OCI-LY3 (cell line): Measurements from ENCODE around the gene ATG9B.

ENCODE experiments used
- H2AFZ ChIP-seq: fragments of 200-600, 300-600 bp; shearing (Covaris generic); 2 replicates; pipeline ENCODE4 v1.6.0; 2014; ENCODE audit warnings: antibody characterized with exemption, low read depth, low read length
- H3K27ac ChIP-seq: fragments of 200-600, 300-600 bp; sonication (generic); 2 replicates; pipeline ENCODE4 v1.5.1; 2014; ENCODE audit warnings: mild to moderate bottlenecking, low read length, moderate library complexity, mixed read lengths
- H3K27me3 ChIP-seq: fragments of 200-600, 300-600 bp; sonication (generic); 2 replicates; pipeline ENCODE4 v1.6.1; 2014; ENCODE audit warnings: low read depth, low read length, mixed read lengths
- H3K36me3 ChIP-seq: fragments of 200-600, 300-600 bp; sonication (generic); replicated peaks from 2 replicates; pipeline ENCODE3; 2014; ENCODE audit warnings: low read depth, low read length, mixed read lengths
- H3K4me1 ChIP-seq: fragments of 300-600, 200-600 bp; sonication (generic); 2 replicates; pipeline ENCODE4 v1.6.1; 2014; ENCODE audit warnings: low read length, mixed read lengths
- H3K4me2 ChIP-seq: fragments of 200-600, 300-600 bp; sonication (generic); 2 replicates; pipeline ENCODE4 v1.6.1; 2014; ENCODE audit warnings: low read length, mixed read lengths
- H3K4me3 ChIP-seq: fragments of 300-600, 200-600 bp; sonication (generic); 2 replicates; pipeline ENCODE4 v1.5.1; 2014; ENCODE audit warnings: antibody characterized with exemption, mild to moderate bottlenecking, low read length, moderate library complexity
- H3K79me2 ChIP-seq: fragments of 300-600, 200-600 bp; shearing (Covaris generic); 2 replicates; pipeline ENCODE4 v1.6.1; 2014; ENCODE audit warnings: mild to moderate bottlenecking, low read length, mixed read lengths
- H3K9ac ChIP-seq: fragments of 300-600, 200-600 bp; shearing (Covaris generic); 2 replicates; pipeline ENCODE4 v1.6.0; 2014; ENCODE audit warnings: mild to moderate bottlenecking, low read length, moderate library complexity
- H3K9me3 ChIP-seq: fragments of 200-600, 300-600 bp; shearing (Covaris generic); 2 replicates; pipeline ENCODE4 v1.6.1; 2014; ENCODE audit warnings: low read length, mixed read lengths; ENCODE audit not compliant: insufficient read depth
- H4K20me1 ChIP-seq: fragments of 200-600, 300-600 bp; sonication (generic); 2 replicates; pipeline ENCODE4 v1.6.1; 2016; ENCODE audit warnings: low read length, mixed read lengths; ENCODE audit not compliant: insufficient read depth
- EZH2phosphoT487 ChIP-seq: fragments of 200-600 bp; shearing (Covaris generic); IDR thresholded peaks from 2 replicates; pipeline ENCODE4 v1.6.1; 2018; ENCODE audit warnings: antibody characterized with exemption, mixed run types, low read depth
- TF ChIP-seq, protein P1 (sequence below): fragments of 200-600, 300-600 bp; sonication (generic); IDR thresholded peaks from 2 replicates; pipeline ENCODE4 v1.5.1; 2014; ENCODE audit warnings: antibody characterized with exemption, low read length, low read depth

The ATG9B gene

DNA sequence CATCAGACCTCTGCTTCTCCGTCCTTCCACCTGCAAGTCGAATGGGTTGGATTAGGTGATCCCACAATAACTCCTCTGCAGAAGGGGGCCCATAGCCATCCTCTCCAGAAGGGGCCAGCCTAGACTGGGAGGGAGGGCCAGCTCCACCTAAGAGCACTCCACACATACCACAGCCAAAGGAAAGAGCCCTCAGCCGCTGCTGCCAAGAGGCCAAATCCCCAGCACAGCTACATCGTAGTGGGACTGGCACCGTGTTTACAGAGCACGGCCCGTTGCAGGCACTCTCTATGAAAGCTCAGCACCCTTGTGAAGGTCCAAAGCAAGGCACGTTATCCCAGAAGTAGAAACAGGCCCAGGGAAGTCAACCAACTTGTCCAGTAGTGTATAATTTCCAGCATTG lies 51.6 kb downstream of the ATG9B start:
- Histone ChIP-seq H3K79me2 (peaks cover 4% of the 10 kb centered on the region; the same call in 1 of the 2 replicates), H3K9ac (no peak overlapping the region), H3K27me3 (no peaks in the 10 kb centered on the region), H3K27ac (no peak overlapping the region), H3K4me3 (no peak overlapping the region), H3K4me1 (peaks cover 22% of the 10 kb centered on the region), H3K9me3 (no peaks in the 10 kb centered on the region), H3K36me3 (no peaks in the 10 kb centered on the region), H2AFZ (no peak overlapping the region), H3K4me2 (no peak overlapping the region), H4K20me1 (no peaks in the 10 kb centered on the region; the same call in 1 of the 2 replicates)
- TF ChIP-seq, protein P1, sequence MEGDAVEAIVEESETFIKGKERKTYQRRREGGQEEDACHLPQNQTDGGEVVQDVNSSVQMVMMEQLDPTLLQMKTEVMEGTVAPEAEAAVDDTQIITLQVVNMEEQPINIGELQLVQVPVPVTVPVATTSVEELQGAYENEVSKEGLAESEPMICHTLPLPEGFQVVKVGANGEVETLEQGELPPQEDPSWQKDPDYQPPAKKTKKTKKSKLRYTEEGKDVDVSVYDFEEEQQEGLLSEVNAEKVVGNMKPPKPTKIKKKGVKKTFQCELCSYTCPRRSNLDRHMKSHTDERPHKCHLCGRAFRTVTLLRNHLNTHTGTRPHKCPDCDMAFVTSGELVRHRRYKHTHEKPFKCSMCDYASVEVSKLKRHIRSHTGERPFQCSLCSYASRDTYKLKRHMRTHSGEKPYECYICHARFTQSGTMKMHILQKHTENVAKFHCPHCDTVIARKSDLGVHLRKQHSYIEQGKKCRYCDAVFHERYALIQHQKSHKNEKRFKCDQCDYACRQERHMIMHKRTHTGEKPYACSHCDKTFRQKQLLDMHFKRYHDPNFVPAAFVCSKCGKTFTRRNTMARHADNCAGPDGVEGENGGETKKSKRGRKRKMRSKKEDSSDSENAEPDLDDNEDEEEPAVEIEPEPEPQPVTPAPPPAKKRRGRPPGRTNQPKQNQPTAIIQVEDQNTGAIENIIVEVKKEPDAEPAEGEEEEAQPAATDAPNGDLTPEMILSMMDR = no peak
- TF ChIP-seq EZH2phosphoT487 = no peak

DNA sequence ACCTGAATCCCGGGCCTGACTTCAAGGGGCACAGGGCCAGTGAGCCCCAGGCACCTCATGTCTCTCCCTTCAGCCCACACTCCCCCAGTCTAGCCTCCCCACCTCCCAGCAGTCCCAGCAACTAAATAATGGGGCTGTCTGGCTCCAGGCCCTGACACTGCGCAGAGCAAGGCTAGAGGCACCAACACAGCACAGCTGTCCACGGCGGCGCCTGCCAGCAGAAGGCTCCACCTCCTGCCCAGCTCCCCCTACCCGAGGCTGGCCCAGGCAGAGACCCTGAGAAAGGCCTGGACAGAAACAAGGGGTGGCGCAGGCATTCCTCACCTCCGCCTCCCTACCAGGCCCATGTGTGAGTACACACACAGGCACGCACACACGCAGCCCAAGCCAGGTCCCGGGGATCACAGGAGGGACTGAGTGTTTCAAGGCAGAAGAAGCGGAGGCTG lies 52.2 kb downstream of the ATG9B start:
- no peak overlapping the region for H3K9ac ChIP-seq
- H3K9me3 ChIP-seq = no peaks in the 10 kb centered on the region
- TF ChIP-seq, protein P1 = no peak
- no peak for TF ChIP-seq EZH2phosphoT487
- no peak overlapping the region for H3K4me2 ChIP-seq
- H2AFZ ChIP-seq = no peak overlapping the region
- H3K4me3 ChIP-seq = no peak overlapping the region
- no peaks in the 10 kb centered on the region; the same call in 1 of the 2 replicates for H4K20me1 ChIP-seq
- no peaks in the 10 kb centered on the region for H3K36me3 ChIP-seq
- no peak overlapping the region for H3K27ac ChIP-seq
- peaks cover 20% of the 10 kb centered on the region for H3K4me1 ChIP-seq
- H3K27me3 ChIP-seq = no peaks in the 10 kb centered on the region
- H3K79me2 ChIP-seq = peaks cover 3% of the 10 kb centered on the region; the same call in 1 of the 2 replicates

DNA sequence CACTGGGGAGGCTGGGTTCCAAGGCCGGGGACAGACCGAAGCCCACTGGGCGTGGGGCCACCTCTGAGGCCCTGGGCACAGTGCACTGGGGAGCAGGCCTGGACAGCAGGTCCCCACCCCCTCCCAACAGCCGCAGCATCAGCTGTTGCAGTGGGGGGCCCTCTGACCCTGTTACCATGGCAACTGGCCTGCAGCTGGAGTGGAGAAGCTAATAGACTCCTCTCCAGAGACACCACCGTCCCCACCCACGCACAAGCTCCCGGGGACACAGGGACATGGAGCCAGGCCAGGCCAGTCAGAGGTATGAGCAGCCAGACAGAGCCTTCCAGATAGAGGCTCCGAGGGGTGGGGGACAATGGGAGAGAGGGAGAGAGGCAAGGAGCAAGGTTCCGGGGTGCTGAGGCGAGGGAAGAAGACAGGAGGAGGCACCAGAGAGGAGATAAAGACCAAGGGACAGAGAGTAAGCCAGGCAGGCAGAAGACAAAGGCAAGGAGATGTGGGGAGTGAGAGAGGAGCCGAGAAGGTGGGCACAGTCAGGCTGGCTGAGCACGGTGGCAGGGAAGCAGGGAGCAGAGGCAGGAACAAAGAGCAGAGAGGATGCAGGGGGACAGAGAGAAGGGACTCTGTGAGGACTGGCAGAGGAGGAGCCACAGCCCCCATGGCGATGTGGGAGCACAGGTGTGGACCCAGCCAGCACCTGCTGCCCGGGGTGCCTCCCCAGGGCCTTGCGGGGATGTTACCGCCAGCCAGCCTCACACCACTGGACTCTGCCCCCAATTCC lies 52.9 kb downstream of the ATG9B start:
- H3K36me3 ChIP-seq = no peaks in the 10 kb centered on the region
- no peaks in the 10 kb centered on the region for H3K79me2 ChIP-seq
- H4K20me1 ChIP-seq = no peaks in the 10 kb centered on the region; the same call in 1 of the 2 replicates
- H3K4me2 ChIP-seq = no peak overlapping the region
- no peak overlapping the region for H3K27ac ChIP-seq
- H3K9ac ChIP-seq = no peak overlapping the region
- H3K4me1 ChIP-seq = peaks cover 17% of the 10 kb centered on the region
- H3K9me3 ChIP-seq = no peaks in the 10 kb centered on the region
- no peak overlapping the region for H3K4me3 ChIP-seq
- H2AFZ ChIP-seq = no peak overlapping the region
- TF ChIP-seq EZH2phosphoT487 = no peak
- TF ChIP-seq, protein P1 = no peak
- no peaks in the 10 kb centered on the region for H3K27me3 ChIP-seq

DNA sequence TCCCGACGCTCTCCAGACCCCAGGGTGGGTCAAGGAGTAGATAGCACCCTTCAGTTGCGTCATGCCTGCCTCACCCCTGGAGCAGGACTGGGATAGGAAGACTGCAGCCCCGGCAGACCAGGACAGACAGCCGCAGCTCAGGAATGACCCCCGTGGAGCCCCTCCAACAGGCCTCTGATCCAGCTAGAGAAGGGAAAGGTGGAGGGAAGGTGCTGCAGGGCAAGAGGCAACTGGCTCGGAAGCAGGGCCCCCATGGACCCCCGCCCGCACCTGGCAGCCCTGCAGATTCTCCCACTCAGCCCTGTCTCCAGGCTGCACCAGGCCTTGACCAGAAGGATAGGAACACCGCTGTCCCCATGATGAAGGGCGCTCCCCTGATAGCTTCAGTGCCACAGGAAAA lies 53.9 kb downstream of the ATG9B start:
- H3K27me3 ChIP-seq = no peaks in the 10 kb centered on the region

More for the DNA sequence above, 53.9 kb downstream of the ATG9B start:
- H3K27ac ChIP-seq = no peak overlapping the region
- no peak overlapping the region for H3K4me3 ChIP-seq
- no peaks in the 10 kb centered on the region for H3K9me3 ChIP-seq
- H2AFZ ChIP-seq = no peak overlapping the region
- no peak overlapping the region for H3K4me2 ChIP-seq
- H3K36me3 ChIP-seq = no peaks in the 10 kb centered on the region
- H3K9ac ChIP-seq = no peak overlapping the region
- peaks cover 7% of the 10 kb centered on the region for H3K4me1 ChIP-seq
- H3K79me2 ChIP-seq = no peaks in the 10 kb centered on the region
- H4K20me1 ChIP-seq = no peaks in the 10 kb centered on the region; the same call in 1 of the 2 replicates
- TF ChIP-seq, protein P1 = no peak
- no peak for TF ChIP-seq EZH2phosphoT487
